HT-29 (cell line): ENCODE measurements around the gene GFI1. TPM values are rescaled to one million over a fixed set of nuclear protein-coding genes. Genes with fewer than 3 reads are reported as not detected.
"Not testable (repeated sequence)": the region's sequence is repeated elsewhere in the genome, so short reads cannot be mapped to it uniquely, and the experiment has no call there.

Experiments
- DNase-seq: peaks from one replicate; pipeline ENCODE4 v3.0.0-alpha.2; 2015; ENCODE audit warnings: low spot score
- total RNA-seq: library from RNA; depleted of rRNA; stranded (reverse); fragments of >200 nt; shearing (Covaris generic); gene quantifications from 2 replicates; pipeline ENCODE4 v1.2.3, GENCODE V29; 2014; rRNA removed

The GFI1 gene
- total RNA-seq = 0.20 and 0.42 TPM in 2 replicates

GRCh38 chr1:92486251-92487077, at the start of gene GFI1:
GFI1 (minus strand) TSS chr1:92486925; CDS start chr1:92483487, 3,438 bp downstream.
- DNase-seq = no peak

- DNase-seq = not testable (repeated sequence)
Measured at GRCh38 chr1:92532371-92532770, 45.6 kb upstream of the GFI1 start.

DNA sequence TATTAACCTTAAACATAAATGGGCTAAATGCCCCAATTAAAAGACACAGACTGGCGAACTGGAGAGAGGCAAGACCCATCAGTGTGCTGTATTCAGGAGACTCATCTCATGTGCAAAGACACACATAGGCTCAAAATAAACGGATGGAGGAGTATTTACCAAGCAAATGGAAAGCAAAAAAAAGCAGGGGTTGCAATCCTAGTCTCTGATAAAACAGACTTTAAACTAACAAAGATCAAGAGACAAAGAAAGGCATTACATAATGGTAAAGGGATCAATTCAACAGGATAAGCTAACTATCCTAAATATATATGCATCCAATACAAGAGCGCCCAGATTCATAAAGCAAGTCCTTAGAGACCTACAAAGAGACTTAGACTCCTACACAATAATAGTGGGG, 45.2 kb upstream of the GFI1 start:
- DNase-seq = not testable (repeated sequence)

DNA sequence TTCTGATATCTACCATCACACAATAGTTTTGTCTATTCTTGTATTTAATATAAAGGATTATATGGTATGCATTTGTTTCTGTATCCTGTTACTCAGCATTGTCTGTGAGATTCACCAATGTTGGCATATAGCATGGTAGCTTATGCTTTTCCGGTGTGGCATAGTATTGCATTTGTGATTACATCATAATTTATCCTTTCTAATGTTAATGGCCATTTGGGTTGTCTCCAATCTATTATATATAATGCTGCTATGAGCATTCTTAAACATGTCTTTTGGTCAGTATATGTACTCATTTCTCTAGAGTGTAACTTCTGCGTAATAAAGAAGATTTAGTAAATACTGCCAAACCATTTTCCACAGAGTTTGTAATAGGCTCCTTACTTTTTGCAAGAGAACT, 40.9 kb upstream of the GFI1 start:
- DNase-seq = no peak

- DNase-seq = not testable (repeated sequence)
Measured at GRCh38 chr1:92524944-92525590, 38.3 kb upstream of the GFI1 start.

DNA sequence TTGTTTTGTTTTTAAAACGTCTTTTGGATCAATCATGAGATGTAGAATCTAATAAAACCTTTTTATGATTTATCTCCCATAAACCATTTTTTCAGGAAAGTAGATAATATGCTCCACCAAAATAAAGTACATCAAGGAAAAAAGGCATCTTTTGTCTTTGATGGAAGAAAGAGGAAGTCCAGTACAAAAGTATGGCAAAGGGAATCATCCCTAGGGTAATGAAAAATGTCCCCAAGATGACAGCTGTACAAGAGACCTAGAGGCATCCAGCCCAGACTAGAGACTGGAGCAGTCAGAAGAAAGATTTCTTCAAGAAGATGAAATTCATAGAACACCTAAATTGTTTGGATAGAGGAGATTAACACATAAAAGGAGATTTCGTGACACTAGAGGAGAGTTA, 32.3 kb upstream of the GFI1 start:
- no peak for DNase-seq

DNA sequence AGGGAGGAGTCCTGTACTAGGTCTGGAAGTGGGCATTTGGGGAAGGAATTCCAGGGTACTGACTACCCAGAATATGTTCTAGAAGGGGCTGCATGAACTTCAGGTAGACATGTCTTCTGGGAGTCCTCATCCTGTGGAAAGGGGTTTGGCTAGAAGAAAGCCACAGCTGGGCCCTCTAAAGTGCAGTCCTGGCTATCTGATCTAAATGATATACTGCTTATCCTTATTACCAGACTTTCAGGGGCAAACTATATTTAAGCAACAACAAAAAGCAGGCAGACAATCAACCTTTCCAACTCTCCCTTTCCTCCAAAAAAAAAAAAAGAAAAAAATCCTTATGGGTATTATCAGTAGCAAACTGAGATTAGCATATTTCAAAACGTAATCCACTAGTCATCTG, 29.8 kb upstream of the GFI1 start:
- DNase-seq = no peak

DNA sequence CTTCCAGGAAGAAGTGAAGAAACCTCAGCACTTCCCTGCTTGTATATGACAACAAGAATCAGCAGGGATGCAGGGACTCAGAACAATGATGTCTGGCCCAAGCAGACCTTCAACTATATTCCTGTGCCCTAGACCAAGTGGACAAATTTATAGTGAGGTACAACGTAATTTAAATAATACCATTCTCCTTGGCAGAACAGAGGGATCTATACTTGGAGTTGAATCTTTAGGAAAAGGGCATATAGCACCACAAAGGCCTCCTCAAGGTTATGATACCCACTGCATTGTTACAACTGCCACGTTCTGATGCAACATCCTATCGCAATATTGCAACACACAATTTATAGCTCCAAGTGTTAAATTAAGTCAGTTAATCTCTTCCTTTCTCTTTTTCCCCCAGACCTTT, 29.1 kb upstream of the GFI1 start:
- DNase-seq = no peak

GRCh38 chr1:92511541-92511940, 24.8 kb upstream of the GFI1 start:
- no peak for DNase-seq

GRCh38 chr1:92509619-92510018, 22.9 kb upstream of the GFI1 start:
- DNase-seq = no peak

GRCh38 chr1:92505015-92505692, 18.4 kb upstream of the GFI1 start:
- no peak for DNase-seq

- no peak for DNase-seq
Measured at GRCh38 chr1:92504291-92505014, 17.7 kb upstream of the GFI1 start.

DNA sequence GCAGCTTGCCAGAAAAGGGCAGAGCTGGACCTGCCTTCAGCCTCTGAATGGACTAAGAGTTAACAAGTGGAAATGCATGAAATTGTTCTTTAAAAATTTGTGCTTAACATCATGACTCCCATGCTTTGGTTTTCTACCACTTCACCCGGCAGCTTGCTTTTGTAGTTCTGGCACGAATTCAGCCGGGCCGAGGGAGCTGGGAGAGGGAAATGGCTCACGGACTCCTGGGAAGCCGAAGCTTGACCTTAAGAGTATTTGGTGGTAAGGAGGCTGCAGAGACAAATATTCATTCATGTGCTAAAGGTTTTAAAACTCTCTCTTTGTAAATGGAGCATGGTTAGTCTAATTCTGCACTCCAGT, 17.2 kb upstream of the GFI1 start:
- DNase-seq = no peak

GRCh38 chr1:92503043-92503925, 16.6 kb upstream of the GFI1 start:
- no peak for DNase-seq

DNA sequence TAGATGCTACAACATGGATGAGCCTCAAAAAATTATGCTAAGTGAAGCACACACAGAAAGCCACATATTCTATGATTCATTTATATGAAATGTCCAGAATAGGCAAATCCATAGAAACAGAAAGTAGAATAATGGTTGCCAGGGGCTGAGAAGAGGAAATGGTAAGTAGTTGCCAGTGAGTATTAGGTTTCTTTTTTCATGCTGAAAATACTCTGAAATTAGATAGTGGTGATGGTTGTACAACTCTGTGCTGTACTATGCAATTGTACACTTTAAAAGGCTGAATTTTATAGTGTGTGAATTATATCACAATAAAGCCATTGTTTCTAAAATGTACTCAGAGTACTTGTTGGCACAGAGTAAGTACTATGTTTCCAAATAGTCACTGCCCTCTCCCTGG, 15.5 kb upstream of the GFI1 start:
- no peak for DNase-seq

DNA sequence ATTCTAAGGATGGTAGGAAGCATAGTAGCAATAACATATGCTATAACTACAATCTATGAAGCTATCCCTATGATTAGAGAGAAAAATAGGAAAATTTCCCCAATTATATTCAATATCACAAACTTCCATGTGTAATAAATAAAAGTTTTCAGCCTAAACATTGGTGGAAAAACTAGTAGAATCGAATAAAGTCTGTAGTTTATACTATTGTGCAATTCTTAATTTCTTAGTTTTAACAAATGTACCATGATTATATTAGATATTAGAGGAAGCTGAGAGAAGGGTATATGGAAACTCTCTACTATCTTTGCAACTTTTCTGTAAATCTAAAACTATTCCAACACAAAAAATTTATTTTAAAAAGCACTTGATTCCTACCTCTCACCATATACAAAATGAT, 13.8 kb upstream of the GFI1 start:
- DNase-seq = no peak

DNA sequence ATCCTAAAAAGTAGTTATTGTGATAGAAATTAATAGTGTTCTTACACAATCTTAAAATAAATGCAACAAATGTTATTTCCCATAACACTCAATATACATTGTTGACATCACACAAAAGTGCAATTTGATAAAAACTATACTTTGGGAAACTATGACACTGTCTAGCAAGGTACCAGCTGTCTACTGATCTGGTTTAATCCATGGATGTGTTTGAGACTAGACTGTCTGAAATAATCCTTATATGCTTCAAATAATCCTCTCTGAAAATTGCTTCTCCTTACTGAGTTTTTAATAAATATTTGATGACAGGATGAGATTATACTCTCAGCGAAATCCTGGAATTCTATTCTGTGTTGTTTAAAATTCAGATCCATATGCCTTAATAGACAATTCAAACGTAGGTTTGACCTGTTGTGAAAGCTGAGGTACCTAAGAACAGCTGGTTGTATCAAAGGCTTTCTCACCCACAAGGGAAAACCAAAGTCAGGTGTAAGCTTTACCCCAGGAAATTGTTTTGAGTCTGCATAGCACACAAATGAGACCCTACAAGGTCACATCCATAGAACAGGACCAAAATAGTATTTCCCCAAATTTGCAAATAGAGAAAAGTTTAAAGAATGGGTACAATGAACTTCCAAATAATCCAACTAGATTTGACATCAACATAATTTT, 8.8 kb upstream of the GFI1 start:
- DNase-seq = no peak

GRCh38 chr1:92494485-92495141, 7.9 kb upstream of the GFI1 start:
- no peak for DNase-seq

DNA sequence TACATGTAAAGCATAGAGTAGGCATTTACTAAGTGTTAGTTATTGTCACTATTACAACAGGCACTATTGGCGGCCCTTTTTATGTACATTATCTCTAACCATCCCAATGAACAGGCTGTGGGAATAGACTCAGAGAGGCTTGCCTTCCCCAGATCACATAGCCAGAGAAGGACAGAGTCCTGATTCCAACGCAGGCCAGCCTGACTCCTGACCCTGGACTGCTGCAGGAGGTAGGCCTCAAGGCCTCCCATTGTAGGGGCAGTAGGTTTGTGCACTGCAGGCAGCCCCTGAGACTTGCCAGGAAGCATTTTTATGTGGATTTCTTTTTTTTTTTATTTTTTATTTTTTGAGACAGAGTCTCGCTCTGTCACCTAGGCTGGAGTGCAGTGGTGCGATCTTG, 6.4 kb upstream of the GFI1 start:
- DNase-seq = no peak

DNA sequence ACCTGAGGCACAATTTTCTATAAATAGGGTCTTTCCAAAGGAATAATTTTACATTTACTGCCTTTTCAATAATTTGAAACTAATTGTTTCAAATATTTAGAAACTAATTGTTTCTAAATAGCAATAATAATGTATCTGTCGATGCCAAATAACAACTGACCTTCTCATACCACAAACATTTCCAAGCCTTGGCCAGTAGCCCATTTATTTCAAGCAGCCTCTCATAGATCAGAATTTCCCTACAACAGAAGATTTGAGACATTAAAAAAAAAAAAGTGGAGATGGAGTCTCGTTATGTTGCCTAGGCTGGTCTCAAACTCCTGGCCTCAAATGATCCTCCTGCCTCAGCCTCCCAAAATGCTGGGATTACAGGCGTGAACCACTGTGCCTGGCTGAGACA, 2.1 kb upstream of the GFI1 start:
- DNase-seq = no peak
